ENCODE results near the gene NPHP4. TPM values are rescaled to one million over a fixed set of nuclear protein-coding genes. Genes with fewer than 3 reads are reported as not detected.

Gene NPHP4
- total RNA-seq, 2 experiments from 2014 or later: 6.2 to 7.7 TPM

- Mint-ChIP-seq H3K4me1 (ENCODE audit: low read depth) (no peaks in the 10 kb centered on the region), H3K27ac (no peak overlapping the region), H3K4me3 (no peak overlapping the region), H3K9me3 (no peaks in the 10 kb centered on the region), H3K36me3 (ENCODE audit: low read depth) (peaks cover 19% of the 10 kb centered on the region), H3K27me3 (no peaks in the 10 kb centered on the region)
- no peaks in the 10 kb centered on the region for H3K4me1 ChIP-seq (ENCODE audit: insufficient read depth, low read length)
- H3K36me3 ChIP-seq (ENCODE audit: insufficient read depth, low read length): peaks cover 5% of the 10 kb centered on the region
- H3K4me3 ChIP-seq (ENCODE audit: low read length): no peak overlapping the region
- intact Hi-C loops (cut with DNase I, micrococcal nuclease): no loop called here
- no peak for ATAC-seq (ENCODE audit: poor library complexity)
- POLR2A ChIA-PET: no interaction called here
- peaks cover 0 to 15% of the 10 kb centered on the region in 2 experiments for H3K9me3 ChIP-seq (ENCODE audit: control insufficient read depth in 1 of 2, insufficient read depth in 1 of 2, low read length in 2 of 2)
- no peaks in the 10 kb centered on the region for H3K27me3 ChIP-seq (ENCODE audit: control insufficient read depth in 1 of 2, insufficient read depth in 2 of 2, low read length in 2 of 2)
- CTCF ChIA-PET: no interaction called here
- DNase-seq: no peak
- TF ChIP-seq CTCF (IDR thresholded peaks at IDR 0.05): no peak
- H3K27ac ChIP-seq (ENCODE audit: low read depth in 1 of 2, low read length in 2 of 2): no peak overlapping the region
Measured at GRCh38 chr1:5884110-5884509, 108.1 kb downstream of the NPHP4 start.

GRCh38 chr1:5883129-5884048 is 108.8 kb downstream of the NPHP4 start:
- Histone ChIP-seq H3K9me3 (ENCODE audit: control insufficient read depth in 1 of 2, insufficient read depth in 1 of 2, low read length in 2 of 2) (peaks cover 0 to 15% of the 10 kb centered on the region in 2 experiments), H3K36me3 (ENCODE audit: insufficient read depth, low read length) (peaks cover 5% of the 10 kb centered on the region), H3K27ac (ENCODE audit: low read depth in 1 of 2, low read length in 2 of 2) (no peak overlapping the region), H3K4me3 (ENCODE audit: low read length) (no peak overlapping the region), H3K4me1 (ENCODE audit: insufficient read depth, low read length) (no peaks in the 10 kb centered on the region), H3K27me3 (ENCODE audit: control insufficient read depth in 1 of 2, insufficient read depth in 2 of 2, low read length in 2 of 2) (no peaks in the 10 kb centered on the region)
- H3K27ac Mint-ChIP-seq: no peak overlapping the region
- no peak for ATAC-seq (ENCODE audit: poor library complexity)
- intact Hi-C loops (cut with DNase I, micrococcal nuclease): no loop called here
- CTCF ChIA-PET: no interaction called here
- H3K36me3 Mint-ChIP-seq (ENCODE audit: low read depth): peaks cover 23% of the 10 kb centered on the region
- H3K9me3 Mint-ChIP-seq: no peaks in the 10 kb centered on the region
- POLR2A ChIA-PET: no interaction called here
- H3K27me3 Mint-ChIP-seq: no peaks in the 10 kb centered on the region
- no peak overlapping the region for H3K4me3 Mint-ChIP-seq
- no peak for TF ChIP-seq CTCF (IDR thresholded peaks at IDR 0.05)
- no peaks in the 10 kb centered on the region for H3K4me1 Mint-ChIP-seq (ENCODE audit: low read depth)
- no peak for DNase-seq

- Mint-ChIP-seq H3K4me3 (no peak overlapping the region), H3K27ac (no peak overlapping the region), H3K9me3 (no peaks in the 10 kb centered on the region), H3K27me3 (no peaks in the 10 kb centered on the region), H3K4me1 (ENCODE audit: low read depth) (no peaks in the 10 kb centered on the region), H3K36me3 (ENCODE audit: low read depth) (peaks cover 23% of the 10 kb centered on the region)
- ChIA-PET POLR2A (no interaction called here), CTCF (no interaction called here)
- DNase-seq: no peak
- no peak overlapping the region for H3K4me3 ChIP-seq (ENCODE audit: low read length)
- no peaks in the 10 kb centered on the region for H3K4me1 ChIP-seq (ENCODE audit: insufficient read depth, low read length)
- H3K9me3 ChIP-seq (ENCODE audit: control insufficient read depth in 1 of 2, insufficient read depth in 1 of 2, low read length in 2 of 2): peaks cover 0 to 15% of the 10 kb centered on the region in 2 experiments
- no peak overlapping the region for H3K27ac ChIP-seq (ENCODE audit: low read depth in 1 of 2, low read length in 2 of 2)
- ATAC-seq (ENCODE audit: poor library complexity): no peak
- H3K27me3 ChIP-seq (ENCODE audit: control insufficient read depth in 1 of 2, insufficient read depth in 2 of 2, low read length in 2 of 2): no peaks in the 10 kb centered on the region
- no peak for TF ChIP-seq CTCF (IDR thresholded peaks at IDR 0.05)
- H3K36me3 ChIP-seq (ENCODE audit: insufficient read depth, low read length): peaks cover 5% of the 10 kb centered on the region
- intact Hi-C loops (cut with DNase I, micrococcal nuclease): no loop called here
Measured at GRCh38 chr1:5882367-5883128, 109.7 kb downstream of the NPHP4 start.

Measured in CD4-positive, alpha-beta T cell (primary cell).